Measurements from ENCODE around the gene LRRC39. TPM values are rescaled to one million over a fixed set of nuclear protein-coding genes. Genes with fewer than 3 reads are reported as not detected.

Gene LRRC39
- total RNA-seq, 1 donor from 2014 or later = 0.43 TPM

- no peaks in the 10 kb centered on the region for H3K27me3 Mint-ChIP-seq (ENCODE audit: low read depth)
- no peak overlapping the region for H3K27ac Mint-ChIP-seq
- H3K9me3 Mint-ChIP-seq = no peaks in the 10 kb centered on the region
- H3K4me3 Mint-ChIP-seq (ENCODE audit: low read depth) = no peak overlapping the region
- DNase-seq (ENCODE audit: low spot score) = no peak
- peaks cover 6% of the 10 kb centered on the region for H3K4me1 Mint-ChIP-seq (ENCODE audit: low read depth)
- H3K36me3 Mint-ChIP-seq (ENCODE audit: low read depth) = peaks cover 3% of the 10 kb centered on the region
- intact Hi-C loops (cut with micrococcal nuclease) = no loop called here
These were observed 9.9 kb upstream of the LRRC39 start for GRCh38 chr1:100187912-100188311.

GRCh38 chr1:100184536-100184935, 6.5 kb upstream of the LRRC39 start:
- H3K4me1 Mint-ChIP-seq (ENCODE audit: low read depth) = peaks cover 4% of the 10 kb centered on the region
- H3K4me3 Mint-ChIP-seq (ENCODE audit: low read depth) = no peak overlapping the region
- no peak overlapping the region for H3K27ac Mint-ChIP-seq
- DNase-seq (ENCODE audit: low spot score) = no peak
- H3K27me3 Mint-ChIP-seq (ENCODE audit: low read depth) = no peaks in the 10 kb centered on the region
- intact Hi-C loops (cut with micrococcal nuclease) = no loop called here
- H3K9me3 Mint-ChIP-seq = no peaks in the 10 kb centered on the region
- H3K36me3 Mint-ChIP-seq (ENCODE audit: low read depth) = no peaks in the 10 kb centered on the region

DNA sequence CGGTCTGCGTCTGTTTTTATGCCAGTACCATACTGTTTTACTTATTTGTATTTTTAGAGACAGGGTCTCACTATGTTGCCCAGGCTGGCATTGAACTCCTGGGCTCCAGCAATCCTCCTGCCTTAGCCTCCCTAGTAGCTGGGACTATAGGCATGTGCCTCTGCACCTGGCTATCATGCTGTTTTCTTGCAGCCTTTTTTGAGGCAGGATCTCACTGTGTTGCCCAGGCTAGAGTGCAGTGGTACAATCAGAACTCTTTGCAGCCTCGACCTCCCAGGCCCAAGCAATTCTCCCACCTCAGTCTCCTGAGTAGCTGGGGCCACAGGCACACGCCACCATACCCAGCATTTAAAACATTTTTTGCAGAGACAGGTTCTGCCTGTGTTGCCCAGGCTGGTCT, 5.3 kb upstream of the LRRC39 start:
- H3K36me3 Mint-ChIP-seq (ENCODE audit: low read depth) = no peaks in the 10 kb centered on the region
- peaks cover 4% of the 10 kb centered on the region for H3K4me1 Mint-ChIP-seq (ENCODE audit: low read depth)
- no peaks in the 10 kb centered on the region for H3K9me3 Mint-ChIP-seq
- intact Hi-C loops (cut with micrococcal nuclease) = no loop called here
- H3K27ac Mint-ChIP-seq = no peak overlapping the region
- no peak overlapping the region for H3K4me3 Mint-ChIP-seq (ENCODE audit: low read depth)
- no peaks in the 10 kb centered on the region for H3K27me3 Mint-ChIP-seq (ENCODE audit: low read depth)
- no peak for DNase-seq (ENCODE audit: low spot score)

GRCh38 chr1:100177295-100178041, 588 bp downstream of the LRRC39 start:
- Mint-ChIP-seq H3K27me3 (ENCODE audit: low read depth) (peaks cover 2% of the 10 kb centered on the region), H3K36me3 (ENCODE audit: low read depth) (no peaks in the 10 kb centered on the region), H3K9me3 (no peaks in the 10 kb centered on the region), H3K4me1 (ENCODE audit: low read depth) (no peaks in the 10 kb centered on the region), H3K4me3 (ENCODE audit: low read depth) (no peak overlapping the region), H3K27ac (no peak overlapping the region)
- DNase-seq (ENCODE audit: low spot score) = no peak
- intact Hi-C loops (cut with micrococcal nuclease) = no loop called here

DNA sequence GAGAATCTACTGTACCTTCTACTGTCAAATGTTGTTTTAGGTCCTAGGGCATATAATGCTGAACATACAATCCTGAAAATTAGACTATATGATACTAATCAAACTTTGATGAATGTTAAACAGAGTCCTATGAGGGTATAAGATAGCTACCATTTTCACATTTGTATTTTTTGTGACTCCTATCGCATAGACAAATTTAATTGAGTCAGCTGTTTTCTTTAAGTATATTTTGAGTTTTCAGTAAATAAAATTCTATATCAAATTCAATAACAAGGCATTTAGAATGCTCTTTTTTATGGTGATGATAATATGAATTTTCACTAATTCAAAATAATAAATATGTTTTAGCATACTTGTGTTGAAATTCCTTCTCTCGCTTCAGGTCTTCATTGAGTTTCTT, 10.0 kb downstream of the LRRC39 start:
- no peak overlapping the region for H3K27ac Mint-ChIP-seq
- intact Hi-C loops (cut with micrococcal nuclease) = no loop called here
- no peak overlapping the region for H3K4me3 Mint-ChIP-seq (ENCODE audit: low read depth)
- no peaks in the 10 kb centered on the region for H3K4me1 Mint-ChIP-seq (ENCODE audit: low read depth)
- no peak for DNase-seq (ENCODE audit: low spot score)
- H3K27me3 Mint-ChIP-seq (ENCODE audit: low read depth) = peaks cover 3% of the 10 kb centered on the region
- no peaks in the 10 kb centered on the region for H3K36me3 Mint-ChIP-seq (ENCODE audit: low read depth)
- no peaks in the 10 kb centered on the region for H3K9me3 Mint-ChIP-seq

GRCh38 chr1:100164702-100165101, 13.4 kb downstream of the LRRC39 start:
- Mint-ChIP-seq H3K27me3 (ENCODE audit: low read depth) (no peaks in the 10 kb centered on the region), H3K27ac (no peak overlapping the region), H3K4me3 (ENCODE audit: low read depth) (no peak overlapping the region), H3K4me1 (ENCODE audit: low read depth) (no peaks in the 10 kb centered on the region), H3K9me3 (no peaks in the 10 kb centered on the region), H3K36me3 (ENCODE audit: low read depth) (no peaks in the 10 kb centered on the region)
- intact Hi-C loops (cut with micrococcal nuclease) = no loop called here
- DNase-seq (ENCODE audit: low spot score) = no peak

DNA sequence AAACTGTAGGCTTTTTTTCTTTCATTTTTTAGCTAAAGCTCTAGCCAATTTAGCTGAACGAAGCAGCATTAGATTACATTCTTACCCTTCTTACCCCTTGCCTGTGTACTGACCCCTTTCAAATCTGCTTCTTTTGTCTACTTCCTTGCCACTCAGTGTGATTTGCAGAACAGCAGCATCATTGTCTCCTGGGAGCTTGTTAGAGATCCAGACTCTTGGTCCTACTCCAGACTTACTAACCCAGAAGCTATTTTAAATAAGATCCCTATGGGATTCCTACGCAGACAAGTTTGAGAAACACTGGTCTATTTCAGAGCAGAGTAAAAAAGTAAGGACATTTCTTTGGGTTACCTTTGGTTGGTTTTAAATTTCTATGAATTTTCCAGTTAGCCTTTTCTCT, 13.8 kb downstream of the LRRC39 start:
- H3K4me1 Mint-ChIP-seq (ENCODE audit: low read depth) = no peaks in the 10 kb centered on the region
- no peak overlapping the region for H3K27ac Mint-ChIP-seq

GRCh38 chr1:100162881-100163280, 15.2 kb downstream of the LRRC39 start:
- H3K27me3 Mint-ChIP-seq (ENCODE audit: low read depth) = no peaks in the 10 kb centered on the region
- no peak for DNase-seq (ENCODE audit: low spot score)
- no peaks in the 10 kb centered on the region for H3K9me3 Mint-ChIP-seq
- no peaks in the 10 kb centered on the region for H3K4me1 Mint-ChIP-seq (ENCODE audit: low read depth)
- H3K36me3 Mint-ChIP-seq (ENCODE audit: low read depth) = no peaks in the 10 kb centered on the region
- H3K27ac Mint-ChIP-seq = no peak overlapping the region
- no peak overlapping the region for H3K4me3 Mint-ChIP-seq (ENCODE audit: low read depth)
- intact Hi-C loops (cut with micrococcal nuclease) = no loop called here

More for the DNA sequence above, 13.8 kb downstream of the LRRC39 start:
- intact Hi-C loops (cut with micrococcal nuclease) = no loop called here
- Mint-ChIP-seq H3K36me3 (ENCODE audit: low read depth) (no peaks in the 10 kb centered on the region), H3K9me3 (no peaks in the 10 kb centered on the region), H3K27me3 (ENCODE audit: low read depth) (no peaks in the 10 kb centered on the region), H3K4me3 (ENCODE audit: low read depth) (no peak overlapping the region)
- no peak for DNase-seq (ENCODE audit: low spot score)

- H3K27ac Mint-ChIP-seq = no peak overlapping the region
- intact Hi-C loops (cut with micrococcal nuclease) = no loop called here
- DNase-seq (ENCODE audit: low spot score) = no peak
- peaks cover 16% of the 10 kb centered on the region for H3K36me3 Mint-ChIP-seq (ENCODE audit: low read depth)
- H3K9me3 Mint-ChIP-seq = no peaks in the 10 kb centered on the region
- peaks cover 7% of the 10 kb centered on the region for H3K4me1 Mint-ChIP-seq (ENCODE audit: low read depth)
- H3K4me3 Mint-ChIP-seq (ENCODE audit: low read depth) = no peak overlapping the region
- no peaks in the 10 kb centered on the region for H3K27me3 Mint-ChIP-seq (ENCODE audit: low read depth)
These were observed 25.8 kb downstream of the LRRC39 start for GRCh38 chr1:100152271-100152670.

GRCh38 chr1:100151679-100152078, 26.4 kb downstream of the LRRC39 start:
- no peaks in the 10 kb centered on the region for H3K27me3 Mint-ChIP-seq (ENCODE audit: low read depth)
- no peak overlapping the region for H3K27ac Mint-ChIP-seq
- no peaks in the 10 kb centered on the region for H3K9me3 Mint-ChIP-seq
- H3K36me3 Mint-ChIP-seq (ENCODE audit: low read depth) = peaks cover 18% of the 10 kb centered on the region
- H3K4me1 Mint-ChIP-seq (ENCODE audit: low read depth) = peaks cover 7% of the 10 kb centered on the region
- H3K4me3 Mint-ChIP-seq (ENCODE audit: low read depth) = no peak overlapping the region
- no peak for DNase-seq (ENCODE audit: low spot score)
- intact Hi-C loops (cut with micrococcal nuclease) = no loop called here

DNA sequence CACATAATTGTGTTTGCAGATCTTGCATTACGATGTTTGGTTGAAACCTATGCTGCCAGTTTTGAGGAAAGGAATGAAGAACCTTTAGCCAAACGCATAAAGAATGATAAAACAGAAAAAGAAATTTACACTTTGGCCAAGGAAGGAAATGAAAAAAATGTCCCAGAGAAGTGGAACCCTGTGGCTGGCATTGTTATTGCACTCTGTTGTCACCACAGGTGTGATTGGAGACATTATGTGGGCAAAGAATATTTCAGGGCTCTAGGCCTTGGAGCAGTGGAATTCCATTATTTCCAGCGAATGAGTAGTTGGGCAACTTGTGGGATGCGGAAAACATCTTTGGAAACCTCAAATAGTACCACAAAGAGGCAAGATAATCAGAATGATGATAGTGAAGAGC, 30.2 kb downstream of the LRRC39 start:
- H3K9me3 Mint-ChIP-seq = no peaks in the 10 kb centered on the region
- intact Hi-C loops (cut with micrococcal nuclease) = no loop called here
- peaks cover 7% of the 10 kb centered on the region for H3K4me1 Mint-ChIP-seq (ENCODE audit: low read depth)
- no peak overlapping the region for H3K27ac Mint-ChIP-seq
- H3K27me3 Mint-ChIP-seq (ENCODE audit: low read depth) = no peaks in the 10 kb centered on the region
- DNase-seq (ENCODE audit: low spot score) = no peak
- peaks cover 48% of the 10 kb centered on the region for H3K36me3 Mint-ChIP-seq (ENCODE audit: low read depth)
- H3K4me3 Mint-ChIP-seq (ENCODE audit: low read depth) = no peak overlapping the region

GRCh38 chr1:100146958-100147357, 31.1 kb downstream of the LRRC39 start:
- no peaks in the 10 kb centered on the region for H3K27me3 Mint-ChIP-seq (ENCODE audit: low read depth)
- no peaks in the 10 kb centered on the region for H3K9me3 Mint-ChIP-seq
- H3K4me3 Mint-ChIP-seq (ENCODE audit: low read depth) = no peak overlapping the region
- intact Hi-C loops (cut with micrococcal nuclease) = no loop called here
- no peak for DNase-seq (ENCODE audit: low spot score)
- peaks cover 53% of the 10 kb centered on the region for H3K36me3 Mint-ChIP-seq (ENCODE audit: low read depth)
- peaks cover 2% of the 10 kb centered on the region for H3K4me1 Mint-ChIP-seq (ENCODE audit: low read depth)
- no peak overlapping the region for H3K27ac Mint-ChIP-seq

DNA sequence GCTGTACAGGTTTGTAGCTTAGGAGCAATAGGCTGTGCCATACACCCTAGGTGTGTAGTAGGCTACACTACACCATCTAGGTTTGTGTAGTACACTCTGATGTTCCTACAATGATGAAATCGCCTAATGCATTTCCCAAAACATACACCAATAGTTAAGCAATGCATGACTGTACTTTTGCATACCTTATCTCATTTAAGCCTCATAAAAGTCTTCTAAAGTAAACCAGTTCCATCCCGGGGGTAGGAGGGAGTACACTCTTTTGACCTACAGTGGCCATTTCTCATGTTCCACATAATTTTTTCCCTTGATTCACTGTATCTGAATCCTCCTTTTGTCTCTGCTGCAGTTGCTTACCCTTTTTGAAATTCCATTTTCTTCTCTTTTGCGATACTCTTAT, 32.9 kb downstream of the LRRC39 start:
- no peak overlapping the region for H3K4me3 Mint-ChIP-seq (ENCODE audit: low read depth)
- H3K27me3 Mint-ChIP-seq (ENCODE audit: low read depth) = no peaks in the 10 kb centered on the region
- no peak overlapping the region for H3K27ac Mint-ChIP-seq
- H3K36me3 Mint-ChIP-seq (ENCODE audit: low read depth) = peaks cover 62% of the 10 kb centered on the region
- no peaks in the 10 kb centered on the region for H3K4me1 Mint-ChIP-seq (ENCODE audit: low read depth)
- DNase-seq (ENCODE audit: low spot score) = no peak
- intact Hi-C loops (cut with micrococcal nuclease) = no loop called here
- H3K9me3 Mint-ChIP-seq = no peaks in the 10 kb centered on the region

DNA sequence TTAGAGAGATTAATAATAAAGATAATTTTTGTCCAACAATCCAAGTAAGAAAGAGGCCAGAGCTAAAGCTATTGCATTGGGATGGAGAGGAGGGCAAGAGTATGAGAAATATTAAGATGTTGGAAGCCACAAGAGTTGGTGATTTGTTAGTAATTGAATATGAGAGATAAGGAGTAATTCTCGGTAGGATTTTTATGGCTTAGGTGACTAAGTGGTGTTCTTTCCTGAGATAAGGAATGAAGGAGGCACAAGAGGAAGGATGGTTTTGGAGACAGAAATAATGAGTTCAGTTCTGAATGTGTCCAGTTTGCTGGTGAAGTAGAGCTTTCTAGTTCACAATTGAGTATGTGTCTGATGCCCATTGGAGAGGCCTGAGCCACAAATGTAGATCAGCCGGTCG, 35.7 kb downstream of the LRRC39 start:
- Mint-ChIP-seq H3K9me3 (no peaks in the 10 kb centered on the region), H3K36me3 (ENCODE audit: low read depth) (peaks cover 78% of the 10 kb centered on the region), H3K27me3 (ENCODE audit: low read depth) (no peaks in the 10 kb centered on the region), H3K4me3 (ENCODE audit: low read depth) (no peak overlapping the region), H3K4me1 (ENCODE audit: low read depth) (peaks cover 2% of the 10 kb centered on the region), H3K27ac (no peak overlapping the region)
- no peak for DNase-seq (ENCODE audit: low spot score)
- intact Hi-C loops (cut with micrococcal nuclease) = no loop called here
